KMS-11 (cell line): Measurements from ENCODE around the gene FAR2.

Experiments
- H2AFZ ChIP-seq: fragments of 200-600 bp; sonication (generic); 2 replicates; pipeline ENCODE4 v1.6.1; 2016; ENCODE audit warnings: antibody characterized with exemption, mixed run types, low read depth
- H3K27ac ChIP-seq: fragments of 200-600 bp; sonication (generic); 2 replicates; pipeline ENCODE4 v1.6.1; 2016; ENCODE audit warnings: mild to moderate bottlenecking, mixed run types
- H3K27me3 ChIP-seq: fragments of 200-600 bp; sonication (generic); 2 replicates; pipeline ENCODE4 v1.6.1; 2017; ENCODE audit warnings: mild to moderate bottlenecking, low read depth, mixed run types, moderate library complexity; ENCODE audit not compliant: insufficient read depth
- H3K36me3 ChIP-seq: fragments of 200-600 bp; sonication (generic); 2 replicates; pipeline ENCODE4 v1.6.1; 2017; ENCODE audit warnings: mild to moderate bottlenecking, mixed run types; ENCODE audit not compliant: insufficient read depth
- H3K4me1 ChIP-seq: fragments of 200-600 bp; sonication (generic); 2 replicates; pipeline ENCODE4 v1.6.1; 2016; ENCODE audit warnings: mild to moderate bottlenecking, low read depth, mixed run types; ENCODE audit not compliant: poor library complexity, severe bottlenecking
- H3K4me2 ChIP-seq: fragments of 200-600 bp; sonication (generic); 2 replicates; pipeline ENCODE4 v1.7.0; 2016; ENCODE audit warnings: mild to moderate bottlenecking, mixed run types
- H3K4me3 ChIP-seq: fragments of 200-600 bp; sonication (generic); IDR thresholded peaks from 2 replicates; pipeline ENCODE4 v1.6.1; 2017; ENCODE audit warnings: low read depth, low read length, mixed read lengths; ENCODE audit not compliant: insufficient read depth
- H3K79me2 ChIP-seq: fragments of 200-600 bp; sonication (generic); 2 replicates; pipeline ENCODE4 v1.6.1; 2016; ENCODE audit warnings: low read depth, mixed run types; ENCODE audit not compliant: insufficient read depth
- H3K9ac ChIP-seq: fragments of 200-600 bp; sonication (generic); 2 replicates; pipeline ENCODE4 v1.6.1; 2016; ENCODE audit warnings: mild to moderate bottlenecking, mixed run types
- H4K20me1 ChIP-seq: fragments of 200-600 bp; sonication (generic); 2 replicates; pipeline ENCODE4 v1.6.1; 2016; ENCODE audit warnings: mild to moderate bottlenecking, mixed run types; ENCODE audit not compliant: insufficient read depth
- CTCF ChIP-seq: fragments of 200-600 bp; sonication (generic); conservative IDR thresholded peaks from 2 replicates; pipeline ENCODE4 v1.6.1; 2017; ENCODE audit warnings: low read depth, mild to moderate bottlenecking, antibody characterized with exemption, low read length, moderate library complexity, mixed read lengths

FAR2 gene

GRCh38 chr12:29278673-29279420, 129.8 kb downstream of the FAR2 start:
- Histone ChIP-seq H3K9ac (no peak overlapping the region), H3K4me3 (no peak overlapping the region), H3K4me1 (no peaks in the 10 kb centered on the region), H3K79me2 (no peaks in the 10 kb centered on the region), H3K36me3 (no peaks in the 10 kb centered on the region), H3K27me3 (no peaks in the 10 kb centered on the region), H4K20me1 (no peaks in the 10 kb centered on the region), H3K27ac (no peak overlapping the region), H3K4me2 (no peak overlapping the region), H2AFZ (no peak overlapping the region)
- no peak for TF ChIP-seq CTCF

GRCh38 chr12:29281371-29282005, 132.4 kb downstream of the FAR2 start:
- no peaks in the 10 kb centered on the region for H3K4me1 ChIP-seq
- no peaks in the 10 kb centered on the region for H3K27me3 ChIP-seq
- H3K79me2 ChIP-seq: no peaks in the 10 kb centered on the region
- H3K4me2 ChIP-seq: no peak overlapping the region
- H4K20me1 ChIP-seq: no peaks in the 10 kb centered on the region
- H3K27ac ChIP-seq: no peak overlapping the region
- H3K9ac ChIP-seq: no peak overlapping the region
- no peaks in the 10 kb centered on the region for H3K36me3 ChIP-seq
- H2AFZ ChIP-seq: no peak overlapping the region
- no peak overlapping the region for H3K4me3 ChIP-seq
- no peak for TF ChIP-seq CTCF

GRCh38 chr12:29282031-29282816, 133.1 kb downstream of the FAR2 start:
- TF ChIP-seq CTCF: no peak
- Histone ChIP-seq H3K27me3 (no peaks in the 10 kb centered on the region), H3K79me2 (no peaks in the 10 kb centered on the region), H3K36me3 (no peaks in the 10 kb centered on the region), H3K9ac (no peak overlapping the region), H4K20me1 (no peaks in the 10 kb centered on the region), H3K4me2 (no peak overlapping the region), H3K27ac (no peak overlapping the region), H2AFZ (no peak overlapping the region), H3K4me3 (no peak overlapping the region), H3K4me1 (no peaks in the 10 kb centered on the region)

GRCh38 chr12:29283969-29284700, 135.1 kb downstream of the FAR2 start:
- no peaks in the 10 kb centered on the region for H3K27me3 ChIP-seq
- no peaks in the 10 kb centered on the region for H4K20me1 ChIP-seq
- H3K4me1 ChIP-seq: no peaks in the 10 kb centered on the region
- no peak overlapping the region for H3K9ac ChIP-seq
- H3K36me3 ChIP-seq: no peaks in the 10 kb centered on the region
- TF ChIP-seq CTCF: no peak
- H3K4me2 ChIP-seq: no peak overlapping the region
- H3K79me2 ChIP-seq: no peaks in the 10 kb centered on the region
- H3K27ac ChIP-seq: no peak overlapping the region
- no peak overlapping the region for H3K4me3 ChIP-seq
- no peak overlapping the region for H2AFZ ChIP-seq
